OCI-LY7 (cell line): Measurements from ENCODE around the gene TTLL6. TPM values are rescaled to one million over a fixed set of nuclear protein-coding genes. Genes with fewer than 3 reads are reported as not detected.

ENCODE experiments used
- BruUV-seq: library from RNA; stranded (reverse); fragments of 400-500 nt; replicated peaks from 2 replicates; lab custom pipeline; 2021; lab: Mats Ljungman, UMichigan
- CTCF ChIA-PET: fragments of 300-600 bp; sonication (Branson Sonifier 250); formaldehyde crosslinking; loops from one replicate; lab custom pipeline; 2022; ENCODE audit warnings: antibody characterized with exemption; ENCODE audit not compliant: unreplicated experiment; lab: Charles Lee
- POLR2A ChIA-PET: fragments of 300-600 bp; sonication (Branson Sonifier 250); formaldehyde crosslinking; loops from one replicate; lab custom pipeline; 2022; ENCODE audit warnings: antibody characterized with exemption; lab: Charles Lee
- DNase-seq: peaks from one replicate; pipeline ENCODE4 v3.0.0-alpha.2; 2015; ENCODE audit warnings: low spot score
- H2AFZ ChIP-seq: fragments of 200-600 bp; sonication (generic), shearing (Covaris generic); 2 replicates; pipeline ENCODE4 v1.6.1; 2014; ENCODE audit warnings: mild to moderate bottlenecking, antibody characterized with exemption, low read length, moderate library complexity
- H3K27ac ChIP-seq: fragments of 200-600 bp; sonication (generic); 2 replicates; pipeline ENCODE4 v1.5.1; 2014; ENCODE audit warnings: mixed run types, low read depth, mild to moderate bottlenecking, moderate library complexity, low read length, inconsistent platforms; ENCODE audit not compliant: poor library complexity, severe bottlenecking
- H3K36me3 ChIP-seq: fragments of 200-600 bp; sonication (generic); 2 replicates; pipeline ENCODE4 v1.6.1; 2014; ENCODE audit warnings: mild to moderate bottlenecking, antibody characterized with exemption, low read length, moderate library complexity, mixed read lengths; ENCODE audit not compliant: insufficient read depth
- H3K4me1 ChIP-seq: fragments of 200-600 bp; sonication (generic); 2 replicates; pipeline ENCODE4 v1.5.1; 2014; ENCODE audit warnings: mild to moderate bottlenecking, low read length; ENCODE audit not compliant: insufficient read depth, poor library complexity, severe bottlenecking
- H3K4me2 ChIP-seq: fragments of 200-600 bp; sonication (generic); 2 replicates; pipeline ENCODE4 v1.6.1; 2014; ENCODE audit warnings: mild to moderate bottlenecking, low read length
- H3K4me3 ChIP-seq: fragments of 200-600 bp; sonication (generic); 2 replicates; pipeline ENCODE4 v1.5.1; 2014; ENCODE audit warnings: mild to moderate bottlenecking, low read depth, low read length; ENCODE audit not compliant: poor library complexity, severe bottlenecking
- H3K79me2 ChIP-seq: fragments of 200-600 bp; sonication (generic); 2 replicates; pipeline ENCODE4 v1.6.1; 2016; ENCODE audit warnings: low read depth, mild to moderate bottlenecking, low read length, moderate library complexity, mixed read lengths; ENCODE audit not compliant: insufficient read depth
- H3K9me2 ChIP-seq: fragments of 200-600 bp; sonication (generic); 2 replicates; pipeline ENCODE4 v1.6.1; 2016; ENCODE audit warnings: mild to moderate bottlenecking, low read length, mixed read lengths; ENCODE audit not compliant: insufficient read depth
- H3K9me3 ChIP-seq: fragments of 200-600 bp; sonication (generic); 2 replicates; pipeline ENCODE4 v1.6.1; 2014; ENCODE audit warnings: mild to moderate bottlenecking, mixed run types, low read length, mixed read lengths
- H4K20me1 ChIP-seq: fragments of 200-600 bp; sonication (generic); 2 replicates; pipeline ENCODE4 v1.6.1; 2014; ENCODE audit warnings: mild to moderate bottlenecking, antibody characterized with exemption, low read length, moderate library complexity, mixed read lengths; ENCODE audit not compliant: insufficient read depth
- CTCF ChIP-seq: fragments of 200-600 bp; sonication (generic); conservative IDR thresholded peaks from 2 replicates; pipeline ENCODE4 v1.5.1; 2014; ENCODE audit warnings: mild to moderate bottlenecking, antibody characterized with exemption, low read length, moderate library complexity, mixed read lengths
- EZH2phosphoT487 ChIP-seq: fragments of 200-600 bp; sonication (generic); IDR thresholded peaks from 2 replicates; pipeline ENCODE4 v1.6.1; 2018; ENCODE audit warnings: low read depth, borderline replicate concordance, mild to moderate bottlenecking, mixed run types, antibody characterized with exemption, low read length, moderate library complexity, mixed read lengths
- intact Hi-C: fragments of 100-400 bp; cut with micrococcal nuclease; formaldehyde crosslinking; loops from one replicate; pipeline ENCODE4 v1.10.0; 2022; ENCODE audit not compliant: unreplicated experiment
- total RNA-seq, 2 experiments: library from RNA; depleted of rRNA in 1 of 2; stranded (reverse); fragments of >200 nt in 1 of 2; shearing (Covaris generic) in 1 of 2; gene quantifications; 2 replicates each; pipeline ENCODE4 v1.2.3, GENCODE V29; 2014 to 2022

TTLL6 gene
- total RNA-seq, 2 experiments from 2014 or later = not detected

GRCh38 chr17:48834973-48835372 lies 17.9 kb upstream of the TTLL6 start:
- H3K9me3 ChIP-seq = no peaks in the 10 kb centered on the region
- H3K36me3 ChIP-seq = no peaks in the 10 kb centered on the region
- CTCF ChIA-PET = no interaction called here
- H3K4me2 ChIP-seq = no peak overlapping the region
- H4K20me1 ChIP-seq = no peaks in the 10 kb centered on the region
- TF ChIP-seq CTCF (no peak), EZH2phosphoT487 (no peak)
- no peak overlapping the region for H3K27ac ChIP-seq
- H3K79me2 ChIP-seq = peaks cover 6% of the 10 kb centered on the region; the same call in 1 of the 2 replicates
- no peak for DNase-seq
- POLR2A ChIA-PET = no interaction called here
- intact Hi-C loops = no loop called here
- H2AFZ ChIP-seq = no peak overlapping the region
- H3K4me3 ChIP-seq = no peak overlapping the region
- H3K9me2 ChIP-seq = no peaks in the 10 kb centered on the region
- peaks cover 7% of the 10 kb centered on the region for H3K4me1 ChIP-seq
- no TSS peak for BruUV-seq

GRCh38 chr17:48831549-48831883 lies 14.5 kb upstream of the TTLL6 start:
- Histone ChIP-seq H3K9me3 (no peaks in the 10 kb centered on the region), H3K79me2 (peaks cover 6% of the 10 kb centered on the region; the same call in 1 of the 2 replicates), H3K9me2 (no peaks in the 10 kb centered on the region), H3K4me1 (peaks cover 7% of the 10 kb centered on the region), H3K4me3 (peak overlapping the region; percentile 86), H3K4me2 (peak overlapping the region; percentile 79), H3K27ac (no peak overlapping the region), H4K20me1 (no peaks in the 10 kb centered on the region), H3K36me3 (no peaks in the 10 kb centered on the region), H2AFZ (peak overlapping the region; percentile 93)
- ChIA-PET POLR2A (no interaction called here), CTCF (no interaction called here)
- DNase-seq = no peak
- TF ChIP-seq EZH2phosphoT487 (no peak), CTCF (no peak)
- intact Hi-C loops = no loop called here
- BruUV-seq = TSS peak; percentile 61

GRCh38 chr17:48830840-48831548 lies 14.0 kb upstream of the TTLL6 start, which contains the start of gene CALCOCO2:
CALCOCO2 (plus strand) TSS chr17:48831035; CDS start chr17:48841708, 10,673 bp downstream.
- Histone ChIP-seq H3K79me2 (peaks cover 6% of the 10 kb centered on the region; the same call in 1 of the 2 replicates), H2AFZ (peak within 1 kb of the TSS; percentile 93), H3K36me3 (no peaks in the 10 kb centered on the region), H3K9me3 (no peaks in the 10 kb centered on the region), H3K4me2 (peak within 1 kb of the TSS; percentile 79), H3K9me2 (no peaks in the 10 kb centered on the region), H4K20me1 (no peaks in the 10 kb centered on the region), H3K4me1 (peaks cover 7% of the 10 kb centered on the region), H3K4me3 (peak within 1 kb of the TSS; percentile 86), H3K27ac (no peak within 1 kb of the TSS)
- ChIA-PET CTCF (no interaction called here), POLR2A (no interaction called here)
- BruUV-seq = no TSS peak
- intact Hi-C loops = no loop called here
- TF ChIP-seq CTCF (peak; percentile 34), EZH2phosphoT487 (no peak)
- peak; percentile 95 for DNase-seq
